Suprapubic skin (tissue), 4 donors: ENCODE measurements around the gene ENAH. TPM values are rescaled to one million over a fixed set of nuclear protein-coding genes. Genes with fewer than 3 reads are reported as not detected.

Experiments
- DNase-seq, 2 donors: peaks; one replicate each; pipeline ENCODE4 v3.0.0-alpha.2; 2019; ENCODE audit warnings: low spot score in 2 of 2
- H3K27ac ChIP-seq: fragments of 200-600 bp; sonication (generic); one replicate; pipeline ENCODE4 v1.5.1; 2019
- H3K27me3 ChIP-seq: fragments of 200-600 bp; sonication (generic); one replicate; pipeline ENCODE4 v1.5.1; 2019
- H3K36me3 ChIP-seq: fragments of 200-600 bp; sonication (generic); one replicate; pipeline ENCODE4 v1.5.1; 2019
- H3K4me1 ChIP-seq: fragments of 200-600 bp; sonication (generic); one replicate; pipeline ENCODE4 v1.5.1; 2019
- H3K4me3 ChIP-seq: fragments of 200-600 bp; sonication (generic); one replicate; pipeline ENCODE4 v1.5.1; 2019; ENCODE audit warnings: mild to moderate bottlenecking
- H3K9me3 ChIP-seq: fragments of 200-600 bp; sonication (generic); one replicate; pipeline ENCODE4 v1.5.1; 2019
- EP300 ChIP-seq: sonication (generic); formaldehyde crosslinking; IDR thresholded peaks from one replicate; pipeline ENCODE4 v1.6.1; 2017; ENCODE audit warnings: antibody characterized with exemption
- POLR2A ChIP-seq, 2 donors: fragments of 450-650 bp; IDR thresholded peaks; one replicate each; pipeline ENCODE4 v1.6.1; 2017; ENCODE audit warnings: antibody characterized with exemption in 2 of 2, mild to moderate bottlenecking in 2 of 2, moderate library complexity in 2 of 2
- POLR2AphosphoS5 ChIP-seq, 3 donors: sonication (generic); formaldehyde crosslinking; IDR thresholded peaks; one replicate each; pipeline ENCODE4 v1.6.1; 2017; ENCODE audit warnings: antibody characterized with exemption in 3 of 3
- whole genome bisulfite sequencing: methylation state at CpG from one replicate; pipeline ENCODE4 v1.1.5; 2018; 5-methylcytosine and 5-hydroxymethylcytosine counted together
- total RNA-seq, 4 donors: library from RNA; depleted of rRNA; stranded (reverse); fragments of >200 nt; gene quantifications; one replicate each; pipeline ENCODE4 v1.1.0, GENCODE V29; 2016
- TF ChIP-seq, protein P1 (sequence below), 2 donors: fragments of 200-600 bp in 1 of 2; fragments of 450-650 bp in 1 of 2; sonication (generic) in 1 of 2; IDR thresholded peaks; one replicate each; pipeline ENCODE4 v1.5.1; 2016 to 2019; ENCODE audit warnings: antibody characterized with exemption in 2 of 2, mild to moderate bottlenecking in 1 of 2, moderate library complexity in 1 of 2

The ENAH gene
- total RNA-seq, 4 donors from 2014 or later = 33.5 to 44.6 (median 41.8) TPM

DNA sequence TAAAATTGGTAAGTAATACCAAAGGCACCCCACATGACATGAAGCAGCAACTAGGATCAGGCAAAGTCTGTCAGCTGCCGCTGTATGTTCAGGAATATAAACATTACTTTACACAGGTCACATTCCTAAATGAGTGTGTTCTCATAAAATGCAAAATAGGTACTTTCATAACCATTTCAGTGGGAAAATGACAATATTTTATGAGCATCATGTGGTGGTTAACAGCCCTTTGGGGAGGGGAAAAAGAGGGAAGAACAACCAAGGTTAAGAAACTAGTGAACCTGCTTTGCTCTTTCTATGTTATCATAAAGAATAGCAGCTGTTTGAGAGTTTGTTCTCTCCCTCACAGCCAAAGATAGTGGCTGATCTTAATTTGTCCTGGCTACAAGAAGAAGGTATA, 119.7 kb downstream of the ENAH start:
- Histone ChIP-seq H3K4me1 (no peaks in the 10 kb centered on the region), H3K36me3 (no peaks in the 10 kb centered on the region), H3K27ac (no peak overlapping the region), H3K4me3 (no peak overlapping the region), H3K27me3 (no peaks in the 10 kb centered on the region), H3K9me3 (no peaks in the 10 kb centered on the region)
- TF ChIP-seq, protein P1, sequence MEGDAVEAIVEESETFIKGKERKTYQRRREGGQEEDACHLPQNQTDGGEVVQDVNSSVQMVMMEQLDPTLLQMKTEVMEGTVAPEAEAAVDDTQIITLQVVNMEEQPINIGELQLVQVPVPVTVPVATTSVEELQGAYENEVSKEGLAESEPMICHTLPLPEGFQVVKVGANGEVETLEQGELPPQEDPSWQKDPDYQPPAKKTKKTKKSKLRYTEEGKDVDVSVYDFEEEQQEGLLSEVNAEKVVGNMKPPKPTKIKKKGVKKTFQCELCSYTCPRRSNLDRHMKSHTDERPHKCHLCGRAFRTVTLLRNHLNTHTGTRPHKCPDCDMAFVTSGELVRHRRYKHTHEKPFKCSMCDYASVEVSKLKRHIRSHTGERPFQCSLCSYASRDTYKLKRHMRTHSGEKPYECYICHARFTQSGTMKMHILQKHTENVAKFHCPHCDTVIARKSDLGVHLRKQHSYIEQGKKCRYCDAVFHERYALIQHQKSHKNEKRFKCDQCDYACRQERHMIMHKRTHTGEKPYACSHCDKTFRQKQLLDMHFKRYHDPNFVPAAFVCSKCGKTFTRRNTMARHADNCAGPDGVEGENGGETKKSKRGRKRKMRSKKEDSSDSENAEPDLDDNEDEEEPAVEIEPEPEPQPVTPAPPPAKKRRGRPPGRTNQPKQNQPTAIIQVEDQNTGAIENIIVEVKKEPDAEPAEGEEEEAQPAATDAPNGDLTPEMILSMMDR (IDR thresholded peaks at IDR 0.05) = no peak
- no peak for TF ChIP-seq EP300
- no peak for TF ChIP-seq POLR2AphosphoS5 (IDR thresholded peaks at IDR 0.05)
- no peak for TF ChIP-seq POLR2A (IDR thresholded peaks at IDR 0.05)
- DNase-seq = no peak
- WGBS = 82% methylated on average over 1 of the region's 1 CpG

DNA sequence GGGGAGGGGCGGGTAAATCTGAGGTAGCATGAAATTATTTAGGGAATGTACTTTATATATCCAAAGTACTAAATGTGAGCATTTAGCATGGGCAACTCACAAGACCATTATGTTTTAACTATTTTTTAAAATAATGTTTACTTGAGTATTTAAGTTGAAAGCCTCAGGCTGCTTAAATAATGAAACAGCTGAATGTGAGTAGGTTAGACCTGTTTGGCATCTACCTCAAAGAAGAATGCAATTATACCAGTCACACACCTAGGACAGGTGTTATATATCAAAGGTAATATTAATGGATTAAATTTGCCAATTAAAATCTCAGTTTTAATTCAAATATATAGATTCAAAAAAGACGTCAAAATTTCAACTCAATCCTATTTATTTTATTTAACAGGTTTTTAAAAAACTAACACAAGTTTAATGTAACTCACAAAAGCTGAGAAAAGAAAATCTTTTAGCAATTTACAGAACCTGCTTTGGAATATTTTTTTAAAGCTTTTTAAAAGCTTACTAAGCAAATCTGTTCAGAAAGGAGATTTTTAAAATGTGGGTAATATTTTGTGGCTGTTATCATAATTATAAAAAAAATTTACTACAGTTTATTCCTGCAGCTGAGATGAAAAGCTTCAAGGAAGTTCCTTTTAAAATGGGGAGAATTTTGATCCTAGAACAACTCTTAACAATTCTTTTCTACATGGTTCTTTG, 120.5 kb downstream of the ENAH start:
- no peaks in the 10 kb centered on the region for H3K9me3 ChIP-seq
- H3K4me1 ChIP-seq = peaks cover 3% of the 10 kb centered on the region
- 66% methylated on average over 2 of the region's 2 CpGs for WGBS
- H3K36me3 ChIP-seq = no peaks in the 10 kb centered on the region
- H3K27me3 ChIP-seq = no peaks in the 10 kb centered on the region
- no peak for DNase-seq
- no peak overlapping the region for H3K4me3 ChIP-seq
- TF ChIP-seq POLR2A (IDR thresholded peaks at IDR 0.05) (no peak), POLR2AphosphoS5 (IDR thresholded peaks at IDR 0.05) (no peak), EP300 (no peak)
- TF ChIP-seq, protein P1 (IDR thresholded peaks at IDR 0.05) = no peak
- no peak overlapping the region for H3K27ac ChIP-seq

DNA sequence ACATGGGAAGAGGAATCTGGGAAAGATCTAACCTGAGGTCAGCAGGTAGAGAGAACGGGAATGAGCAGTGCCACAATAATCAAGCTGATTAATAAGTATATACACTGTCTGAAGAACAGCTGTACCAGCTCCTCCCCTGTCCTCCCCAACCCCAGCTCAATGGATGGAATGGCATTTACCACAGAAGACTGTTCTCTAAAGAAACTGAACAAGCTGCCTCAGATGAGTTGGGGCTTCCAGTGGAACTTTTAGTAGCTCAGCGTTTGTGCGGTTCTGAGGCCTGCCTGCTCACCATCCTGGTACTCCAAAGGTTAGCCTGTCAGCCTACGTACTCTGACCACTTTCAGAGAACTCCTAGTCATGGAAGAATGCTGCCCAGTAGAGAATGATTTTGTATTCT, 123.2 kb downstream of the ENAH start:
- no peaks in the 10 kb centered on the region for H3K9me3 ChIP-seq
- no peaks in the 10 kb centered on the region for H3K36me3 ChIP-seq
- DNase-seq = no peak
- H3K27me3 ChIP-seq = no peaks in the 10 kb centered on the region
- no peak overlapping the region for H3K4me3 ChIP-seq
- no peak overlapping the region for H3K27ac ChIP-seq
- TF ChIP-seq EP300 (no peak), POLR2A (IDR thresholded peaks at IDR 0.05) (no peak), POLR2AphosphoS5 (IDR thresholded peaks at IDR 0.05) (no peak)
- TF ChIP-seq, protein P1 (IDR thresholded peaks at IDR 0.05) = no peak
- WGBS = 87% methylated on average over 4 of the region's 4 CpGs
- peaks cover 14% of the 10 kb centered on the region for H3K4me1 ChIP-seq

DNA sequence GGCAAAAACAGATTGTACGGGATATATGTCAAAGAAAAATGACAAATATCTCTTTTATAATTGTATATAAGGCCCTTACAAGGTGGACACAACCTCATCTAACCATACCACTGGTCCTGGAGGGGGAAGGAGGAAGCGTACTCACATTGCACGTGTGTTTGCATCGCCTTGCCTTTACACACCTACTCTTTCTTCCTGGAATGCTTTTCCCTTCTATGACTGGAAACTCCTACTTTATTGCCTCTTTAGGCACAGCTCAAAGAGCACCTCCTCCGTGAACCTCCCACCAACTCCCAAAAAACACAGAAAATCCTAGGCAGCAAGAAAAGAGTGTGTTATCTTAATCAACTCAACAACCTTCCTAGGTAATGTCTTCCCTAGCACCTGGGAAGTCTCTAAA, 125.3 kb downstream of the ENAH start:
- no peaks in the 10 kb centered on the region for H3K36me3 ChIP-seq
- H3K27ac ChIP-seq = no peak overlapping the region
- H3K27me3 ChIP-seq = no peaks in the 10 kb centered on the region
- H3K9me3 ChIP-seq = no peaks in the 10 kb centered on the region
- H3K4me3 ChIP-seq = no peak overlapping the region
- WGBS = 83% methylated on average over 5 of the region's 5 CpGs
- TF ChIP-seq, protein P1 (IDR thresholded peaks at IDR 0.05) = no peak
- TF ChIP-seq POLR2AphosphoS5 (IDR thresholded peaks at IDR 0.05) = no peak
- no peak for TF ChIP-seq EP300
- no peak for TF ChIP-seq POLR2A (IDR thresholded peaks at IDR 0.05)
- peaks cover 14% of the 10 kb centered on the region for H3K4me1 ChIP-seq
- no peak for DNase-seq

DNA sequence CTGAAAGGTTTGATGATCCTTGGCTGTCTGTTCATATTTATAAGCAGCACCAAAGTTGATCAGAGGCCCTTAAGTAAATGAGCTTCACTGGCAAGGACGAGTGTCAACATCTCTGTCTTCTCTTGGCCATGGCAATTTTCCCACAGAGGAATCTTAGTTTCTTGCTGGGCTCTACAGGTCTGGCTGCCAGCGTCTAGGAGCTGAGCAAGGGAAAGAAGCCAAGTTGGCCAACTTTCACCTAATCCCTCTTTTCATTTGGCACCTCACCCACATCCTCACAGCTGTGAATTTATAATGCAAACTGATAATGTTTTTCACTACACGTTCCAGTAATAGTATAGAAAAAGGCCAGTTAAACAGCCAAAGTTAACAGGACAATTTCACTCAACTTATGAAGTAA, 126.0 kb downstream of the ENAH start:
- no peak overlapping the region for H3K4me3 ChIP-seq
- no peaks in the 10 kb centered on the region for H3K27me3 ChIP-seq
- no peaks in the 10 kb centered on the region for H3K9me3 ChIP-seq
- TF ChIP-seq POLR2A (IDR thresholded peaks at IDR 0.05) = no peak
- TF ChIP-seq POLR2AphosphoS5 (IDR thresholded peaks at IDR 0.05) = no peak
- TF ChIP-seq EP300 = no peak
- peaks cover 14% of the 10 kb centered on the region for H3K4me1 ChIP-seq
- H3K27ac ChIP-seq = no peak overlapping the region
- WGBS = 16% methylated on average over 3 of the region's 3 CpGs
- no peaks in the 10 kb centered on the region for H3K36me3 ChIP-seq
- DNase-seq = no peak
